Measurements from ENCODE around the gene SNX25. TPM values are rescaled to one million over a fixed set of nuclear protein-coding genes. Genes with fewer than 3 reads are reported as not detected.
"Not testable (repeated sequence)": the region's sequence is repeated elsewhere in the genome, so short reads cannot be mapped to it uniquely, and the experiment has no call there.

The SNX25 gene
- total RNA-seq, 4 donors from 2014 or later, result 36.9 to 71.3 (median 42.7) TPM

GRCh38 chr4:185361872-185362271 lies 152.5 kb downstream of the SNX25 start:
- Histone ChIP-seq H3K9me3 (no peaks in the 10 kb centered on the region), H3K27ac (peak overlapping the region in 1 of 3 donors; percentile 83), H3K4me3 (replicated peaks in 1 of 3) (no peak overlapping the region), H3K4me1 (peaks cover 22 to 31% of the 10 kb centered on the region in 2 donors), H3K27me3 (no peaks in the 10 kb centered on the region), H3K36me3 (no peaks in the 10 kb centered on the region)
- no peak for TF ChIP-seq POLR2A (IDR thresholded peaks at IDR 0.05)
- no peak for TF ChIP-seq CTCF (IDR thresholded peaks at IDR 0.05)
- no peak for DNase-seq
- intact Hi-C loops (cut with DNase I), result no loop called here
- WGBS, 2 donors, result 69 to 78% methylated on average over 3 of the region's 3 CpGs

GRCh38 chr4:185362570-185362969 lies 153.2 kb downstream of the SNX25 start:
- H3K36me3 ChIP-seq; intact Hi-C loops (cut with DNase I); H3K9me3 ChIP-seq; H3K4me3 ChIP-seq (replicated peaks in 1 of 3); DNase-seq; H3K27me3 ChIP-seq: not testable (repeated sequence)
- H3K27ac ChIP-seq, result peak overlapping the region; percentile 53 to 83 (median 62)
- H3K4me1 ChIP-seq, result peaks cover 22 to 31% of the 10 kb centered on the region in 2 donors
- WGBS, 2 donors, result 75 to 76% methylated on average over 6 of the region's 6 CpGs

- Histone ChIP-seq H3K36me3 (no peaks in the 10 kb centered on the region), H3K4me1 (peaks cover 22 to 31% of the 10 kb centered on the region in 2 donors), H3K9me3 (no peaks in the 10 kb centered on the region), H3K4me3 (replicated peaks in 1 of 3) (no peak overlapping the region), H3K27me3 (no peaks in the 10 kb centered on the region), H3K27ac (peak overlapping the region; percentile 53 to 83 (median 62))
- 38 to 40% methylated on average over 3 of the region's 3 CpGs for WGBS, 2 donors
- DNase-seq, result no peak
- intact Hi-C loops (cut with DNase I), result no loop called here
- no peak for TF ChIP-seq CTCF (IDR thresholded peaks at IDR 0.05)
- no peak for TF ChIP-seq POLR2A (IDR thresholded peaks at IDR 0.05)
Observed at GRCh38 chr4:185363251-185363650, 153.9 kb downstream of the SNX25 start.

GRCh38 chr4:185364886-185365285 lies 155.5 kb downstream of the SNX25 start:
- H3K36me3 ChIP-seq, result no peaks in the 10 kb centered on the region
- TF ChIP-seq POLR2A (IDR thresholded peaks at IDR 0.05), result no peak
- no peak for TF ChIP-seq CTCF (IDR thresholded peaks at IDR 0.05)
- no peaks in the 10 kb centered on the region for H3K9me3 ChIP-seq
- intact Hi-C loops (cut with DNase I), result no loop called here
- DNase-seq, result no peak
- no peak overlapping the region for H3K4me3 ChIP-seq (replicated peaks in 1 of 3)
- no peaks in the 10 kb centered on the region for H3K27me3 ChIP-seq
- H3K4me1 ChIP-seq, result peaks cover 22 to 31% of the 10 kb centered on the region in 2 donors
- no peak overlapping the region for H3K27ac ChIP-seq
- WGBS, 2 donors, result 94 to 96% methylated on average over 5 of the region's 5 CpGs

GRCh38 chr4:185369731-185370130 lies 160.3 kb downstream of the SNX25 start:
- H3K36me3 ChIP-seq, result peaks cover 0 to 4% of the 10 kb centered on the region in 2 donors
- no peak overlapping the region for H3K4me3 ChIP-seq (replicated peaks in 1 of 3)
- H3K4me1 ChIP-seq, result peaks cover 0 to 5% of the 10 kb centered on the region in 2 donors
- WGBS, 2 donors, result 72 to 80% methylated on average over 3 of the region's 3 CpGs
- intact Hi-C loops (cut with DNase I), result no loop called here
- no peaks in the 10 kb centered on the region for H3K27me3 ChIP-seq
- H3K27ac ChIP-seq, result no peak overlapping the region
- TF ChIP-seq POLR2A (IDR thresholded peaks at IDR 0.05), result no peak
- no peak for TF ChIP-seq CTCF (IDR thresholded peaks at IDR 0.05)
- H3K9me3 ChIP-seq, result no peaks in the 10 kb centered on the region
- DNase-seq, result no peak
